K562 (cell line): ENCODE data around the gene OLFML2A. TPM values are rescaled to one million over a fixed set of nuclear protein-coding genes. Genes with fewer than 3 reads are reported as not detected.
A peak's percentile ranks its signal among the peaks of the same experiment; 100 is the strongest.

ENCODE experiments used
- ATAC-seq: fragments of 200-7000 bp; cut with Tn5 transposase; 3 replicates; pipeline ENCODE4 v1.9.1; 2020; ENCODE audit warnings: moderate library complexity
- BruUV-seq: library from RNA; stranded (reverse); fragments of 400-500 nt; replicated peaks from 2 replicates; lab custom pipeline; 2021; lab: Mats Ljungman, UMichigan
- CTCF ChIA-PET: fragments of 300-600 bp; formaldehyde crosslinking; extraction: SDS; loops from one replicate; lab custom pipeline; 2021; ENCODE audit warnings: low intra/inter-chr PET ratio; lab: Yijun Ruan, JAX
- POLR2A ChIA-PET: fragments of 300-600, 350-650 bp; sonication (Branson Sonifier 250); formaldehyde crosslinking; extraction: SDS; loops from one replicate; lab custom pipeline; 2021; ENCODE audit warnings: antibody characterized with exemption, inconsistent platforms; lab: Yijun Ruan, JAX
- DNase-seq, 4 experiments: peaks; one replicate each; pipeline versions ENCODE4 v3.0.0 to v3.0.0-alpha.2; 2011 to 2018; ENCODE audit warnings: low spot score in 3 of 4, mixed read lengths in 3 of 4; ENCODE audit errors: extremely low read depth in 1 of 4
- FAIRE-seq: peaks from 2 replicates; lab custom pipeline; 2011; peaks lifted over from hg19 to GRCh38; lab: Jason Lieb, UNC
- H2AFZ ChIP-seq: 2 replicates; pipeline ENCODE4 v1.6.0; 2011; ENCODE audit warnings: low read depth, low read length, control low read depth, inconsistent platforms
- H3K27ac ChIP-seq: fragments of 200-600 bp; 3 replicates; pipeline ENCODE4 v1.8.0; 2011; ENCODE audit warnings: low read depth, mild to moderate bottlenecking, control low read depth, inconsistent platforms, low read length, moderate library complexity, mixed read lengths; ENCODE audit errors: extremely low read depth
- H3K27me3 ChIP-seq, 2 experiments: fragments of 300-600 bp in 1 of 2; 2 replicates in 1 of 2; 3 replicates in 1 of 2; pipeline versions ENCODE4 v1.6.0 to v1.8.0; 2011; ENCODE audit warnings: inconsistent platforms in 2 of 2, low read length in 2 of 2, mild to moderate bottlenecking in 1 of 2, mixed read lengths in 1 of 2, moderate library complexity in 1 of 2; ENCODE audit not compliant: control insufficient read depth in 2 of 2, insufficient read depth in 2 of 2
- H3K36me3 ChIP-seq: fragments of 300-600 bp; 3 replicates; pipeline ENCODE4 v1.8.0; 2011; ENCODE audit warnings: mild to moderate bottlenecking, low read length, inconsistent platforms; ENCODE audit not compliant: control insufficient read depth, insufficient read depth
- H3K4me1 ChIP-seq, 2 experiments: fragments of 200-600 bp in 1 of 2; replicated peaks in 1 of 2; 2 replicates in 1 of 2; 3 replicates in 1 of 2; pipeline versions ENCODE4 v1.5.1 to v1.8.0; 2011; ENCODE audit warnings: inconsistent platforms in 2 of 2, low read length in 2 of 2, mild to moderate bottlenecking in 1 of 2, mixed read lengths in 1 of 2, moderate library complexity in 1 of 2; ENCODE audit not compliant: control insufficient read depth in 2 of 2, insufficient read depth in 2 of 2
- H3K4me2 ChIP-seq: 2 replicates; pipeline ENCODE4 v1.6.1; 2011; ENCODE audit warnings: low read length, control low read depth, inconsistent platforms, mixed read lengths; ENCODE audit not compliant: insufficient read depth
- H3K4me3 ChIP-seq: fragments of 200-600 bp; sonication (generic), shearing (Covaris generic); 2 replicates; pipeline ENCODE4 v1.5.1; 2016; ENCODE audit warnings: control low read depth, inconsistent platforms
- H3K79me2 ChIP-seq: fragments of 200-600 bp; 3 replicates; pipeline ENCODE4 v1.8.0; 2011; ENCODE audit warnings: low read length, inconsistent platforms; ENCODE audit not compliant: control insufficient read depth, insufficient read depth
- H3K9ac ChIP-seq, 2 experiments: 2 replicates each; pipeline versions ENCODE4 v1.6.0 to v1.6.1; 2011; ENCODE audit warnings: low read depth in 2 of 2, low read length in 2 of 2, control low read depth in 1 of 2, inconsistent platforms in 1 of 2, mild to moderate bottlenecking in 1 of 2, mixed read lengths in 1 of 2; ENCODE audit not compliant: insufficient read depth in 1 of 2
- H3K9me1 ChIP-seq: one replicate; pipeline ENCODE4 v1.6.0; 2011; ENCODE audit warnings: inconsistent platforms, mild to moderate bottlenecking, low read length, moderate library complexity; ENCODE audit not compliant: control insufficient read depth, insufficient read depth
- H3K9me3 ChIP-seq: replicated peaks from 2 replicates; pipeline ENCODE4 v1.5.1; 2011; ENCODE audit warnings: low read depth, low read length, inconsistent platforms; ENCODE audit not compliant: control insufficient read depth, insufficient read depth
- H4K20me1 ChIP-seq: replicated peaks from 2 replicates; pipeline ENCODE4 v1.6.1; 2011; ENCODE audit warnings: low read length, inconsistent platforms, mixed read lengths; ENCODE audit not compliant: control insufficient read depth, insufficient read depth
- MAX ChIP-seq: sonication (generic); formaldehyde crosslinking; IDR thresholded peaks from 2 replicates; pipeline ENCODE4 v1.9.0; 2022; ENCODE audit warnings: mild to moderate bottlenecking, missing genetic modification reagents
- RBM34 ChIP-seq: fragments of 200-400 bp; formaldehyde crosslinking; IDR thresholded peaks from 2 replicates; pipeline ENCODE4 v1.6.1; 2018; ENCODE audit warnings: low read length, borderline replicate concordance; ENCODE audit not compliant: insufficient read depth
- WGBS: fragments of 100-300 bp; shearing (Covaris generic); methylation state at CpG from one replicate; pipeline ENCODE4 v1.1.6; 2016; ENCODE audit warnings: low coverage, mixed read lengths; ENCODE audit not compliant: insufficient coverage; ENCODE audit errors: missing lambda C conversion rate; 5-methylcytosine and 5-hydroxymethylcytosine counted together
- in situ Hi-C: fragments of 300-500 bp; cut with MboI; formaldehyde crosslinking; loops from 4 replicates; pipeline ENCODE4 v1.15.0; 2018; ENCODE audit warnings: inconsistent platforms, mixed read lengths
- intact Hi-C: fragments of 100-400 bp; cut with micrococcal nuclease; formaldehyde crosslinking; loops from 2 replicates; pipeline ENCODE4 v1.14.2; 2022
- polyA plus RNA-seq, 8 experiments: library from polyadenylated mRNA; depleted of rRNA in 4 of 8; stranded (reverse) in 5 of 8; unstranded in 3 of 8; fragments of >200 nt; fragmentation: Nextera tagmentation in 2 of 8; fragmentation: Illumina TruSeq in 1 of 8; extraction: Ambion mirVana in 2 of 8; extraction: Trizol in 1 of 8; gene quantifications; 2 replicates each; pipeline versions ENCODE4 v1.2.1 to v1.2.3, GENCODE V29; 2011 to 2014; ENCODE audit warnings: inconsistent platforms in 1 of 8, missing spikeins in 1 of 8
- total RNA-seq, 7 experiments: library from RNA; depleted of rRNA in 6 of 7; stranded (reverse); fragments of >200 nt in 6 of 7; fragmentation: Illumina TruSeq in 2 of 7; extraction: Trizol in 2 of 7; gene quantifications; 2 replicates each; pipeline versions ENCODE4 v1.2.1 to v1.2.3, GENCODE V29; 2011 to 2021; ENCODE audit warnings: low replicate concordance in 1 of 7

Gene OLFML2A
- total and polyA plus RNA-seq, 9 of the 15 experiments (the other 6 are each of a cell fraction or from before 2014, with no cell fraction given), result 0.16 TPM; not detected in 8

- peaks cover 0 to 14% of the 10 kb centered on the region in 2 experiments; a peak in 2 of 5 replicates for H3K4me1 ChIP-seq
- H3K27ac ChIP-seq, result no peak overlapping the region
- peaks cover 0 to 11% of the 10 kb centered on the region in 2 experiments; a peak in 2 of 5 replicates for H3K27me3 ChIP-seq
- no peaks in the 10 kb centered on the region for H4K20me1 ChIP-seq
- BruUV-seq, result no TSS peak
- no peaks in the 10 kb centered on the region for H3K9me1 ChIP-seq
- H3K79me2 ChIP-seq, result no peaks in the 10 kb centered on the region
- 15% methylated on average over 9 of the region's 9 CpGs for WGBS
- intact Hi-C loops, result no loop called here
- ATAC-seq (no peak), DNase-seq (no peak), FAIRE-seq (no peak)
- CTCF ChIA-PET, result interaction anchor here (3.1 kb wide), 1 partner anchor 60 kb away, joined by 25 read pairs; the partner anchor contains the start of gene WDR38
- no peak overlapping the region for H3K4me3 ChIP-seq
- TF ChIP-seq MAX, result 0 out of 2 replicates have a peak, but pooled peaks have one; percentile 16
- no peak for TF ChIP-seq RBM34
- in situ Hi-C loops, result loop anchor here (10.0 kb wide), 1 partner anchor 52 kb away; no protein-coding TSS in a partner anchor
- 0 out of 4 replicates have a peak overlapping the region, but pooled peaks of 1 of the 2 experiments have one; percentile 1 for H3K9ac ChIP-seq
- H3K9me3 ChIP-seq, result no peaks in the 10 kb centered on the region
- H2AFZ ChIP-seq, result no peak overlapping the region
- POLR2A ChIA-PET, result interaction anchor here (0.8 kb wide), 1 partner anchor 40 kb away, joined by 4 read pairs; no protein-coding TSS in a partner anchor
- no peaks in the 10 kb centered on the region for H3K36me3 ChIP-seq
- H3K4me2 ChIP-seq, result no peak overlapping the region
Observed at GRCh38 chr9:124793015-124793541, 16.1 kb downstream of the OLFML2A start.
